MM.1S (cell line): Measurements from ENCODE around the gene SLC25A3.

ENCODE experiments used
- CTCF ChIP-seq: fragments of 300-600 bp; sonication (generic); IDR thresholded peaks from 2 replicates; pipeline ENCODE4 v1.5.1; 2016; ENCODE audit warnings: antibody characterized with exemption, low read length, mixed read lengths
- EZH2phosphoT487 ChIP-seq: fragments of 300-600 bp; sonication (generic); IDR thresholded peaks from 2 replicates; pipeline ENCODE4 v1.6.1; 2018; ENCODE audit warnings: antibody characterized with exemption, low read length

- no peak for TF ChIP-seq CTCF
- TF ChIP-seq EZH2phosphoT487 = no peak
Measured at GRCh38 chr12:98578821-98579220, 14.7 kb upstream of the SLC25A3 start.
